HG03139 (cell line): Measurements from ENCODE around the gene ISCA1.

Experiments
- ATAC-seq: cut with Tn5 transposase; IDR thresholded peaks from one replicate; pipeline ENCODE4 v1.9.1; 2021; ENCODE audit not compliant: unreplicated experiment

Gene ISCA1

GRCh38 chr9:86286278-86286677 is 3.9 kb upstream of the ISCA1 start:
- no peak for ATAC-seq

- ATAC-seq: no peak
These were observed 2.9 kb upstream of the ISCA1 start for GRCh38 chr9:86285261-86285660.

DNA sequence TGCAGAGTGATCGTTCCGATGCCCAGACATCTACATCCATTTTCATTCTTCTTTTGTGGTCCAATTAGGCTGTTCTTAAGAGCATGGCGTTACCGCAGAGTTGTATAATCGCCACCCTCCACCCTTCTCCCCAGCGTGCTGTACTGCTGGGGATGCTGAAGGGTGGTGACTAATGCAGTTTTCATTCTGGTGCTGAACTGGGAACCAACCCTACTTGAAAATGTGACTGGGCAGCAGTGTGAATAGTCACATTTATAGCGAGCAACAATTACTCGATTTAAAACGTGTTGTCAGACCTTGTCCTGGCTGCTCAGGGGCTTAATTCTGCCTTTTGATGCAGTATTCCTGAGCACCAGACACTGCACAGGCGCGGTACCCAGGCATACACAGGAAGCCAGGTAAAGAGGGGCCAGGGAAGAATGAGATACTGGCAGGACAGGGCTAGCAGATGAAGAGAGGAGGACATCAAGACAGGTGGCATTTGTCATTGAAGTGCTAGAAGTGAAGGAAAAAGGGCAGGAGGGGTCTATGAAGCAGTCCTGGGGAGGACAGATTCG is 719 bp upstream of the ISCA1 start:
- ATAC-seq: peak; percentile 7

GRCh38 chr9:86281593-86282076 is 703 bp downstream of the ISCA1 start:
- peak; percentile 22 for ATAC-seq

GRCh38 chr9:86280580-86280979 is 1.8 kb downstream of the ISCA1 start:
- no peak for ATAC-seq

GRCh38 chr9:86279839-86280238 is 2.5 kb downstream of the ISCA1 start:
- no peak for ATAC-seq

GRCh38 chr9:86277072-86277471 is 5.3 kb downstream of the ISCA1 start:
- ATAC-seq: no peak

DNA sequence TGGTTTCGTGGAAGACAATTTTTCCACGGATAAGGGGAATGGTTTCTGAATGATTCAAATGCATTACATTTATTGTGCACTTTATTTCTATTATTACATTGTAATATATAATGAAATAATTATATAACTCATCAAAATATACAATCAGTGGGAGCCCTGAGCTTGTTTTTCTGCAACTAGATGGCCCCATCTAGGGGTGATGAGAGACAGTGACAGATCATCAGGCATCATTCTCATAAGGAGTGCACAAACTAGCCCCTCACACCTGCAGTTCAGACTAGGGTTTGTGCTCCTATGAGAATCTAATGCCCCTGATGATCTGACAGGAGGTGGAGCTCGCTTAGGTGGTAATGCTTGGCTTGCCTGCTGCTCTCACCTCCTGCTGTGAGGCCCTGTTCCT is 6.4 kb downstream of the ISCA1 start:
- no peak for ATAC-seq

DNA sequence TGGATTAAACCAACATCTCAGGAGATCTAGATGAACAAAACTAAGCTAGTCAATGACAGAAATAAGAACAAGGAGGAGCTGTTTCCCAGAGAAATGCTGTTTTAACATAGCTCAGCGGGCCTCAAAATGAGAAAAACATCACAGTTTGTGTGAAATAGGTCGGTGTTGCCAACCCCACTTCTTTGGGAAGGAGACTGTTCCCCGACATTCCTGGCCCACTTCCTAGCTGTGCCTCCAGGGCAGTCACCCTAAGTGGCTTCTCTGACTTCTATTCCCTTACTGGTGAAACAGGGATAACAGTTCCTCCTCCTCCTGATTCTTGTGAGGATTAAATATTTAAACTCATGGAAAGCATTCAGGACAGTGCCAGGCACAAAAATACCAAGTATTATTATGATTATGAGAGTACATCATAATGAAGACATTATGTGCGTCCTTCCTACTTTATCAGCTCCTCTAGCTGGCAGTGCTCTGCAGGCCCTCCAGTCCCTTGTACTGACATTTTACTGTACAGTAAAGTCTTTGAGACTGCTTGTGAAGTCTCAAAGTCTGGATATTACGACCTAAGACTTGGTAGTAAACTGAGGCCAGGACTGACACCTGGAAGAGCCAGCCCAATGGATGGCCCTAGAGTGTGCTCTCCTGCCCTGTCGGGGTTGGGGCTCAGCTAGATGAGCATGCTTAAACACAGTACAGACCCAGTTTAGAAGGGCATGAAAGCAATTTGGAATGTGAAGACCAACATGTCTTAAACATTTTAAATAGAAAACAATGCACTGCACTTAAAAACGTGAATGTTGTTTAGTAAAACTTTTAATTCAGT is 7.3 kb downstream of the ISCA1 start:
- ATAC-seq: no peak

GRCh38 chr9:86272221-86272620 is 10.1 kb downstream of the ISCA1 start:
- no peak for ATAC-seq

DNA sequence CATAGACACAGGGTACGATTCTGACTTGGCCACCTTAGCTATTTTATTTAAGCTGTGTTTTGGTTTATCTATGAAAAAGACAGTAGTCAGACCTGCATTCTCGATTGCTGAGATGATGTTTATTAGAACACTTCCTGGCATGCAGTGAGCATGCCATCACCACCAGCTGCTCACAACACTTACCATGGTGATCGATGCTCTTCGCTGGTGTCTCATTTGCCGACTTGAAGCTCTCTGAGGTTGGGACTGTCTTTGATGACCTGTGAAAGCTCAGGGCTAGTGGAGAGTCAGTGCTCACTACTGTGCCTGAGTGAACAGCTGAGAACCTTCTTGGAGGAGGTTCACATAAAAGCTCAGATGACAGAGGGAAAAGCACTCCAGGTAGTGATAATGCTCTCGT is 18.5 kb downstream of the ISCA1 start:
- no peak for ATAC-seq

- no peak for ATAC-seq
These were observed 19.8 kb downstream of the ISCA1 start for GRCh38 chr9:86262492-86262891.

GRCh38 chr9:86259557-86259956 is 22.8 kb downstream of the ISCA1 start, which contains the start of gene C9orf153:
C9orf153 (minus strand) TSS chr9:86259657; CDS start chr9:86229603, 30,054 bp downstream.
- ATAC-seq: no peak

GRCh38 chr9:86257391-86257790 is 24.9 kb downstream of the ISCA1 start:
- no peak for ATAC-seq

DNA sequence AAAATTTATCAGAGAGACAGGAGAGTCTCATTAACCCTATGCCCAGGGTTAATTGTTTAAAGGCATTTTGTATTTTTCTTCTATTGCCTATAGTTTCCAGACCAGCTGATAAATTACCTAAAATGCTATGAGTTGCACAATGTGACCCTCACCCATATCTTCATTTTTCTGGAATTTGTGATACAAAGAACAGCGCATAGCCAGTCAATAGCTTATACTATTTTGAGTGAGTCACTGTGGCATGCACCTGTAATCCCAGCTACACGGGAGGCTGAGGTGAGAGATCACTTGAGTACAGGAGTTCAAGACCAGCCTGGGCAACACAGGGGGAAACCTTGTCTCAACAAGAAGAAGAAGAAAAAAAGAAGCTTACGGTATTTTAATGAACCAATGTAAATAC is 25.7 kb downstream of the ISCA1 start:
- no peak for ATAC-seq

GRCh38 chr9:86253577-86253976 is 28.8 kb downstream of the ISCA1 start:
- no peak for ATAC-seq

DNA sequence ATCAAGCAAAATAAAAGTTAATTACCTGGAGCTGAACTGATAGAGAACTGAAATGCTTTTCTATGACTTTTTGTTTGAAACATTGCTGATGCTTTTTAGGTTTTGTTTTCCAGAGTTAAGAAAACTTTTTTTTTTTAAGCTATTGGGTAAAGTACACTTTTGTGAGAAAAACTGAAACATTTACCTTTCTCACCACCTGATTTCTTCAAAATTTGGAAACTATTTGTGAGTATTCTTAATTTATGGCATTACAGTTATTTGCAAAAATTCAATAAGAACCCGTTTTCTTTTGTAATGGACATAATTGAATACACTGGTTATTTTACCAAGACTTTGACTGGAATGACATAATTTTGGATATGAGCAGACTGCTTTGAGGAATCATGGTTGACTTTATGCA is 29.5 kb downstream of the ISCA1 start:
- ATAC-seq: no peak

DNA sequence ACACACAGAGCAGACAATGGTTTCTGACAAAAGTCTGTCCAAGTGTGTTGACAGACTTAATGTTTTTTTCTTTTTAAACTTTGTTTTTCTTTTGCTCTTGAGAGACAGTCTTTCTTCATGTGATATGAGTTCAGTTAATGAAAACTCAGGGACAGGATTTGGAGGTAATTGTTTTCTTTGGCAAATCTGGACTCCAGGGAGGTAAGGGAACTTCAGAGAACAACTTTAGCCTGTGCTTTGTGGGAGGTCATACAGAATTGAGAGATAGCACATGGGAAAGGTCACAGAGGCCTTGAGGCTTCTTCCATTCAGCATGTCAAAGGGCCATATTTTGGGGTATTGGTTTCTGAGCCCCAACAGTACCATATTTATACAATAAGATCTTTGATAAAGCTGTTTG is 32.2 kb downstream of the ISCA1 start:
- ATAC-seq: no peak

DNA sequence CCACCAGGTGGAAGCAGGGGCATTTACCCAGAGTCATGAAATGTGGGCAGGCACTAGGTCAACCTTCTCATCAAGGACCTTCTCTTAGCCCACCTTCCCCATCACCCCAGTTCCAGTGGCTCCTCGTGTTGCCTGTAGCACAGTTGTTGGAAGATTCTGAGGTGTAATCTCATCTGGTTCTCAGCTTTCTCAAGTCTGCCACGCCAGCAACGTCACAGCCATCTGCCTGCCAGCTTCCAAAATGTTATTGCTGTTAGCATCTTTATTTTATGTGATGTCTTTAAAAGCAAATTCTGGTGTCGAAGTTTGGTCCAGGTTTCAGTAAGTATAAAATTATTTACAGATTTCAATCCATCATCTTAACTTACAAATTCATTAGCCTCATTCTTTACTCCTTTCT is 33.6 kb downstream of the ISCA1 start:
- ATAC-seq: no peak

- ATAC-seq: peak; percentile 91
These were observed 35.6 kb downstream of the ISCA1 start for GRCh38 chr9:86246752-86247161.

GRCh38 chr9:86242071-86242470 is 40.3 kb downstream of the ISCA1 start:
- no peak for ATAC-seq

DNA sequence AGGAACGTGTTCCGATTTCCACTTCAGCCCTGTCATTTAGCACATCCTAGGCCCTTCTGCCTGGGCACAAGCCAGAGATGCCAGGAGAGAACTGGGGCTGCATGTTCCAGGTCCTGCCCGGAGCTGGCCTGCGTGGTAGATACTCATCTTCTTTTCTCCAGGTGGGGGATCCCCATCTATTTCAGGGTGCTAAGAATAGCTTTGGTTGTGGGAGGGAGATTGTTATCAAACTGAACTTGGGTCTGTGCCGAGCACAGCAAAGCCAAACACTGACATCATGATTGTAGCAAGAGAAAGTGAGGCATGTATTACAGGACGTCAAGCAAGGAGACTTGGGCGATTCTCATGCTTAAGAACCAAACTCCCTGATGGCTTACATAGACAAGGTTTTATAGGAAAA is 41.1 kb downstream of the ISCA1 start:
- ATAC-seq: no peak
